Right atrium auricular region (tissue), 2 donors: Measurements from ENCODE around the gene KASH5. TPM values are rescaled to one million over a fixed set of nuclear protein-coding genes. Genes with fewer than 3 reads are reported as not detected.
A peak's percentile ranks its signal among the peaks of the same experiment; 100 is the strongest.

Source experiments
- DNase-seq: peaks from one replicate; pipeline ENCODE4 v3.0.0-alpha.2; 2019; ENCODE audit warnings: low spot score
- H3K27ac ChIP-seq, 2 donors: fragments of 200-600 bp; sonication (generic); 1 replicate in 1 of 2; 2 replicates in 1 of 2; pipeline ENCODE4 v1.5.1; 2016 to 2019
- H3K27me3 ChIP-seq, 2 donors: fragments of 200-600 bp; sonication (generic); one replicate each; pipeline versions ENCODE4 v1.5.1 to v1.6.0; 2017 to 2019
- H3K36me3 ChIP-seq: fragments of 200-600 bp; sonication (generic); one replicate; pipeline ENCODE4 v1.5.1; 2016
- H3K4me1 ChIP-seq, 2 donors: fragments of 200-600 bp; sonication (generic); one replicate each; pipeline versions ENCODE4 v1.5.1 to v1.6.0; 2017 to 2019
- H3K4me3 ChIP-seq, 2 donors: fragments of 200-600 bp; sonication (generic); 1 replicate in 1 of 2; 2 replicates in 1 of 2; pipeline ENCODE4 v1.5.1; 2017 to 2019; ENCODE audit warnings: mild to moderate bottlenecking in 1 of 2, moderate library complexity in 1 of 2
- H3K9me3 ChIP-seq, 2 donors: fragments of 200-600 bp; sonication (generic); one replicate each; pipeline ENCODE4 v1.5.1; 2019
- total RNA-seq, 2 donors: library from RNA; depleted of rRNA; stranded (reverse); fragments of >200 nt; gene quantifications; one replicate each; pipeline ENCODE4 v1.1.0, GENCODE V29; 2016
- TF ChIP-seq, protein P1 (sequence below), 2 donors: fragments of 200-600 bp; sonication (generic); IDR thresholded peaks; one replicate each; pipeline ENCODE4 v1.5.1; 2019; ENCODE audit warnings: antibody characterized with exemption in 2 of 2

Gene KASH5
- total RNA-seq, 2 donors from 2014 or later, result not detected

DNA sequence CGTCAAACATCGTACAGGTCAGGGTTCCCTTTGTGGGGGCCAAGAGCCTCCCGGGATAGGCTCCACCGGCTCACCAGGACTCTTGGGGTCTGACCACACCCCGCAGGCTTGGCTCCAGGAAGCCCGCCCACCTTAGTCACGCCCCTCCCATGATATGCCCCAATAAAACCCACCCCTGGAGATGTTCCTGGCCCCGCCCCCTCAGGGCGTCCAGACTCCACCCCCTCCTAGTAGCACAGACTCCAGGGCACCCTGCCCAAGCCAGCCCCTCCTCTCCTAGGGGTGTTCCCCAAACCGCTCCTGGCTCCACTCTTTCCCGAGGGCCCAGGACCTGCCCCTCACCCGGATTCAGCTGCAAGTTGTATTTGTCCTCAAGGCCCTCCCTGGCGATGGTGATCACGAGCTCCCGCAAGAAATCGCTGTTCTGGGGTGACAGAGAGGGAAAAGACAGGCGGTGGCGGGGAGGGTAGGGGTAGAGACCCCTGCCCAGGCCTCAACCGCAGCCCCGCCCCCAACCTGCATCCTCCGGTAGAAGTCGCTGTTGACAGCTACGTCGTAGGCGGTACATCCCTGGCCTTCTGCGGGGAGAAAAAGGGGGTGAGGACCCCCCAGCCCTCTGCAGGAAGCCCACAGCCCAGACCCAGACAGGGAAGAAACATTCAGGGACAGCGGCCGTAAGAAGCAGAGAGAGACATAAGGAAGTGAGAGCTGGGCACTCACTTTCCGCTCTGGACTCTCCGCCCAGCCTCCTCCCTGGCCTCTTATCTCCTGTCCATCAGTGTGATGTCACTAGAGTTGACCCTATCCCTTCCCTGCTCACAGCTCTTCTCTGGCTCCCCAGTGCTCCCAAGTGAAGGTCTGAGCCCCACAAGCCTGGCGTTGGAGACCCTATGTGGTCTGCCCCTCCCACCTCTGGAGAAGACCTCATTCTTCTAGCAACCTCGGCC is 59.7 kb downstream of the KASH5 start:
- Histone ChIP-seq H3K4me1 (peaks cover 0 to 18% of the 10 kb centered on the region in 2 donors), H3K27me3 (no peaks in the 10 kb centered on the region), H3K27ac (no peak overlapping the region), H3K4me3 (no peak overlapping the region), H3K36me3 (peaks cover 5% of the 10 kb centered on the region), H3K9me3 (no peaks in the 10 kb centered on the region)
- TF ChIP-seq, protein P1, sequence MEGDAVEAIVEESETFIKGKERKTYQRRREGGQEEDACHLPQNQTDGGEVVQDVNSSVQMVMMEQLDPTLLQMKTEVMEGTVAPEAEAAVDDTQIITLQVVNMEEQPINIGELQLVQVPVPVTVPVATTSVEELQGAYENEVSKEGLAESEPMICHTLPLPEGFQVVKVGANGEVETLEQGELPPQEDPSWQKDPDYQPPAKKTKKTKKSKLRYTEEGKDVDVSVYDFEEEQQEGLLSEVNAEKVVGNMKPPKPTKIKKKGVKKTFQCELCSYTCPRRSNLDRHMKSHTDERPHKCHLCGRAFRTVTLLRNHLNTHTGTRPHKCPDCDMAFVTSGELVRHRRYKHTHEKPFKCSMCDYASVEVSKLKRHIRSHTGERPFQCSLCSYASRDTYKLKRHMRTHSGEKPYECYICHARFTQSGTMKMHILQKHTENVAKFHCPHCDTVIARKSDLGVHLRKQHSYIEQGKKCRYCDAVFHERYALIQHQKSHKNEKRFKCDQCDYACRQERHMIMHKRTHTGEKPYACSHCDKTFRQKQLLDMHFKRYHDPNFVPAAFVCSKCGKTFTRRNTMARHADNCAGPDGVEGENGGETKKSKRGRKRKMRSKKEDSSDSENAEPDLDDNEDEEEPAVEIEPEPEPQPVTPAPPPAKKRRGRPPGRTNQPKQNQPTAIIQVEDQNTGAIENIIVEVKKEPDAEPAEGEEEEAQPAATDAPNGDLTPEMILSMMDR (IDR thresholded peaks at IDR 0.05), result no peak
- no peak for DNase-seq

DNA sequence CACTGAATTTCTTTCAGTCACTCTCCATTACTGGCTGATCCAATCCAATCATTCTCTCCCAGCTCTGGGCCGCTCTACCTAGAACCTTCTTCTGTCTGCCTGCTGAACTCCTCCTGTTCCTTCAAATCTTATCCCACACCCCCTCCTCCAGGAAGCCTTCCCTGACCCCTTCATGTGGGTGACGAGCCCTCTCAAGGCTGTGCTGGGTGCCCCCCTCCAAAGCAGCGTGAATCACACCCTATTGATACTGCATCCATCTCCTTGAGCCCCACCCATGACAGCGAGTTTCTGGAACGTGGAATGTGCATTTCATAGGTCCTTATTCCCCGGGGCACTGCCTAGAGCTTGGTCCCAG is 60.4 kb downstream of the KASH5 start:
- peaks cover 5% of the 10 kb centered on the region for H3K36me3 ChIP-seq
- no peak for DNase-seq
- H3K4me3 ChIP-seq, result no peak overlapping the region
- no peak overlapping the region for H3K27ac ChIP-seq
- H3K27me3 ChIP-seq, result no peaks in the 10 kb centered on the region
- TF ChIP-seq, protein P1 (IDR thresholded peaks at IDR 0.05), result no peak
- no peaks in the 10 kb centered on the region for H3K9me3 ChIP-seq
- peaks cover 0 to 18% of the 10 kb centered on the region in 2 donors for H3K4me1 ChIP-seq

DNA sequence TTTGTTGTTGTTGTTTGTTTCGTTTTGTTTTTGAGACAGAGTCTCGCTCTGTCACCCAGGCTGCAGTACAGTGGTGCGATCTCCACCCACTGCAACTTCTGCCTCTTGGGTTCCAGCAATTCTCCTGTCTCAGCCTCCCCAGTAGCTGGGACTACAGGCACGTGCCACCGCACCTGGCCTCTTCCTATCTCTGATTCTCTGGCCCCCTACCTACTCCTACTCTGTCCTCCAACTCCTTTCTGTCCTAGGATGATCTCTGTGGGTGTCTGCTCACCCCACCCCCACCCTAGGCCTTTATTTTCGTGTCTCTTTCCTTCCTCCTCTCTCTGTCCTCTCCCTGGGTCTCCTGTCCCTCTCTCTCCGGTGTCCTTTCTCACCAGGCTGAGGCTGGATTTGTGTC is 62.4 kb downstream of the KASH5 start:
- no peak for DNase-seq
- TF ChIP-seq, protein P1 (IDR thresholded peaks at IDR 0.05), result no peak
- peaks cover 0 to 27% of the 10 kb centered on the region in 2 donors for H3K4me1 ChIP-seq
- peaks cover 5% of the 10 kb centered on the region for H3K36me3 ChIP-seq
- no peak overlapping the region for H3K4me3 ChIP-seq
- H3K27me3 ChIP-seq, result no peaks in the 10 kb centered on the region
- H3K27ac ChIP-seq, result no peak overlapping the region
- H3K9me3 ChIP-seq, result no peaks in the 10 kb centered on the region

DNA sequence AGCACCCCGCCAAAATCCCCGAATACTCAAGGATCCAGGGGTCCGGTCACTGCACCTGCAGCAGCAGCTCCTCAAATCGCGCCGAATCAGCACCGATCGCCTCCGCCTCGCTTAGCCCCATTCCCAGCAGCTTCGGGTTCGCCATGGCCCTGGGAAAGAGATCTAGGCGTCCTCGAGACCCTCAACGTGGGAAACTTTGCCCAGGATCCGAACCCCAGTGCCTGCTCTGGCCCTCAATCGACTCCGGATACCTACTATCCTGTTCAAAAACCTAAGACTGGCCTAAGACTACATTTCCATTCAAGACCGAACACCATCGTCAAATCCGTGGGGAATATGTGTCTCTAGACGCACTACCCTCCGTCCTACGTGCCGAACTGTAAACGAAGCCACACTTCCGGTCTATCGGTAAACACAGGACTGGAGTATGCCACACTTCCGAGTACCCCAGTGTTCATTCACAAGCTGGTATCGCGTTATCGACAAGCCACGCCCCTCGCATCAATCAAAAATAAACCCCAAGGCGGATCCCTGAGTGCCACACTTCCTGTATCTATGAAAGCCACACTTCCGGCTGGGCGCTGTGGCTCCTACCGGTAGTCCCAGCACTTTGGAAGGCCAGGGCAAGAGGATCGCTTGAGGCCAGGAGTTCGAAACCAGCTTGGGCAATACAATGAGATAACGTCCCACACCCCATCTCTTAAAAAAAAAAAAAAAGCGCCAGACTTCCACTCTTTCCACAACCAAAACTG is 63.6 kb downstream of the KASH5 start, which contains the start of gene PIH1D1:
Gene PIH1D1, minus strand, starts transcription at position 385 of the 752 bp plus-strand sequence. Its CDS starts 240 bp downstream, at position 145.
- H3K9me3 ChIP-seq, result no peaks in the 10 kb centered on the region
- H3K4me1 ChIP-seq, result peaks cover 0 to 27% of the 10 kb centered on the region in 2 donors
- peak within 1 kb of the TSS; percentile 89 to 95 for H3K27ac ChIP-seq
- TF ChIP-seq, protein P1 (IDR thresholded peaks at IDR 0.05), result peak in 1 of 2 donors; percentile 47
- DNase-seq, result peak; percentile 99
- H3K36me3 ChIP-seq, result peaks cover 5% of the 10 kb centered on the region
- no peaks in the 10 kb centered on the region for H3K27me3 ChIP-seq
- peak within 1 kb of the TSS; percentile 65 to 82 for H3K4me3 ChIP-seq

DNA sequence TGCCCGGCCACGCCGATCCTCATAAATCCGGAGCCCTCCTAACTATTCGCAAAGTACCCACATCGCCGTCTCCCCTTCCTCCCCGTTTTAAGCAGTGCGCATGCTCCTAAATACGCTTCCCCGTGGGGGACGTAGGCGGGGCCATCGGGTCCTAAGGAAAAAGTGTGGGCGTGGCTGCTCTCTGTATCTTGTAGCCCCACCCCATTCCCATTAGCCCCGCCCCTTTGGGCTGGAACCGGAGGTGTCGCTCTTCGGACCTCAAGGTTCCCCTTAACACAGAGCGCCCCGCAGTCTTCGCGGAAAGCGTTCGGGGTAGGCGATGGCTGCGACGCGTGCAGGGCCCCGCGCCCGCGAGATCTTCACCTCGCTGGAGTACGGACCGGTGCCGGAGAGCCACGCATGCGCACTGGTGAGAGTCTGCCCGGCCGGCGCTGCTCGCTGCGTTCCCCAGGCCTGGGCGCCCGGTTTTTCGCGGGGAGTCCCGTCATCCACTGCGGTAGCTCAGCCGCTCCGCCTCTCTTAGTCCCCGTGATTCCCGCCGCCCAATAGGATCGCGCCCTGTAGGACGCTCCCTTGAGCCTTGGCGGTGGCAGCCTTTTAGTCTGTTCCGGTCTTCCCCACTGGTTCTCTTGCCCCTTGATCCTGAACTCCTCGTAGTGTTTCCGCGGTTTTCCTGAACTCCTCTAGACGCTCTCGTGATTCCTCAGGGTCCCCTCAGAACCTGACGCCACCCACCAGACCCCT is 65.1 kb downstream of the KASH5 start, which contains the start of gene ALDH16A1:
Gene ALDH16A1, plus strand, starts transcription at position 213 of the 744 bp plus-strand sequence. Its CDS starts 107 bp downstream, at position 320.
- DNase-seq, result peak; percentile 98
- Histone ChIP-seq H3K4me1 (peaks cover 0 to 26% of the 10 kb centered on the region in 2 donors), H3K27ac (peak within 1 kb of the TSS; percentile 89 to 95), H3K9me3 (no peaks in the 10 kb centered on the region), H3K27me3 (no peaks in the 10 kb centered on the region), H3K36me3 (peaks cover 5% of the 10 kb centered on the region), H3K4me3 (peak within 1 kb of the TSS; percentile 65 to 82)
- TF ChIP-seq, protein P1 (IDR thresholded peaks at IDR 0.05), result no peak
